Measurements from ENCODE around the gene GYPC.
"Not testable (repeated sequence)": the region's sequence is repeated elsewhere in the genome, so short reads cannot be mapped to it uniquely, and the experiment has no call there.

GRCh38 chr2:126692934-126693592, 37.1 kb downstream of the GYPC start:
- not testable (repeated sequence) for TF ChIP-seq EZH2 (IDR thresholded peaks at IDR 0.05; ENCODE audit: insufficient read depth, poor library complexity, severe bottlenecking); EZH2phosphoT487 (IDR thresholded peaks at IDR 0.05; ENCODE audit: insufficient read depth, low read depth)

Data from GM23248 (cell line).